Epithelial cell of prostate (primary cell): ENCODE measurements around the gene SH2D1B.

Source experiments
- DNase-seq: peaks from one replicate; pipeline ENCODE4 v3.0.0-alpha.2; 2011; ENCODE audit warnings: low read depth, low spot score
- H3K27ac ChIP-seq: fragments of 450-650 bp; 2 replicates; pipeline ENCODE4 v1.5.1; 2017; ENCODE audit warnings: mild to moderate bottlenecking

Gene SH2D1B

GRCh38 chr1:162384116-162384515, 27.8 kb downstream of the SH2D1B start:
- H3K27ac ChIP-seq = no peak overlapping the region

GRCh38 chr1:162383516-162383915, 28.4 kb downstream of the SH2D1B start:
- no peak for DNase-seq
- H3K27ac ChIP-seq = no peak overlapping the region

More at GRCh38 chr1:162384116-162384515, 27.8 kb downstream of the SH2D1B start:
- no peak for DNase-seq

GRCh38 chr1:162383091-162383490, 28.8 kb downstream of the SH2D1B start:
- no peak for DNase-seq
- no peak overlapping the region for H3K27ac ChIP-seq

- DNase-seq = no peak
- H3K27ac ChIP-seq = peak overlapping the region; percentile 79
Observed at GRCh38 chr1:162381941-162382750, 29.8 kb downstream of the SH2D1B start.

- peak within 1 kb of the TSS; percentile 79 for H3K27ac ChIP-seq
- DNase-seq = peak; percentile 79
Observed at GRCh38 chr1:162381383-162381782, 30.6 kb downstream of the SH2D1B start, which contains the start of gene C1orf226. TSS of gene C1orf226 (plus strand) at chr1:162381728. CDS start at chr1:162381902, 174 bp downstream.

- no peak overlapping the region for H3K27ac ChIP-seq
- DNase-seq = no peak
Observed at GRCh38 chr1:162380061-162380846, 31.7 kb downstream of the SH2D1B start.

- DNase-seq = no peak
- H3K27ac ChIP-seq = no peak within 1 kb of the TSS
Observed at GRCh38 chr1:162376691-162377090, 35.2 kb downstream of the SH2D1B start, which contains the start of gene SPATA46. TSS of gene SPATA46 (minus strand) at chr1:162376854. CDS start at chr1:162376790, 64 bp downstream.

- DNase-seq = no peak
- no peak overlapping the region for H3K27ac ChIP-seq
Observed at GRCh38 chr1:162375463-162375862, 36.5 kb downstream of the SH2D1B start.

GRCh38 chr1:162374406-162374805, 37.5 kb downstream of the SH2D1B start:
- no peak overlapping the region for H3K27ac ChIP-seq

GRCh38 chr1:162373541-162374260, 38.2 kb downstream of the SH2D1B start:
- no peak for DNase-seq
- H3K27ac ChIP-seq = no peak overlapping the region

More at GRCh38 chr1:162374406-162374805, 37.5 kb downstream of the SH2D1B start:
- no peak for DNase-seq

GRCh38 chr1:162373072-162373427, 38.9 kb downstream of the SH2D1B start:
- DNase-seq = no peak

GRCh38 chr1:162372159-162373071, 39.5 kb downstream of the SH2D1B start:
- peak overlapping the region; percentile 59 for H3K27ac ChIP-seq
- no peak for DNase-seq

More at GRCh38 chr1:162373072-162373427, 38.9 kb downstream of the SH2D1B start:
- H3K27ac ChIP-seq = no peak overlapping the region

GRCh38 chr1:162371611-162372010, 40.3 kb downstream of the SH2D1B start:
- H3K27ac ChIP-seq = peak overlapping the region; percentile 59

GRCh38 chr1:162370721-162371120, 41.2 kb downstream of the SH2D1B start:
- DNase-seq = no peak
- no peak overlapping the region for H3K27ac ChIP-seq

More at GRCh38 chr1:162371611-162372010, 40.3 kb downstream of the SH2D1B start:
- peak; percentile 46 for DNase-seq

- no peak for DNase-seq
- no peak overlapping the region for H3K27ac ChIP-seq
Observed at GRCh38 chr1:162370161-162370560, 41.8 kb downstream of the SH2D1B start.

GRCh38 chr1:162369571-162369970, 42.4 kb downstream of the SH2D1B start:
- no peak for DNase-seq
- H3K27ac ChIP-seq = no peak overlapping the region

- no peak for DNase-seq
- no peak overlapping the region for H3K27ac ChIP-seq
Observed at GRCh38 chr1:162368451-162368850, 43.5 kb downstream of the SH2D1B start.

- no peak for DNase-seq
- no peak overlapping the region for H3K27ac ChIP-seq
Observed at GRCh38 chr1:162367772-162368171, 44.2 kb downstream of the SH2D1B start.

GRCh38 chr1:162367073-162367472, 44.9 kb downstream of the SH2D1B start:
- no peak for DNase-seq
- no peak overlapping the region for H3K27ac ChIP-seq
